ENCODE data around the gene PAK5. TPM values are rescaled to one million over a fixed set of nuclear protein-coding genes. Genes with fewer than 3 reads are reported as not detected.

Gene PAK5
- total and polyA plus RNA-seq, 2 experiments from 2014 or later: 0.57 to 1.1 TPM

- Histone ChIP-seq H3K4me1 (ENCODE audit: insufficient read depth) (peaks cover 18% of the 10 kb centered on the region), H3F3A (replicated peaks; ENCODE audit: low read depth) (no peaks in the 10 kb centered on the region), H3K27ac (ENCODE audit: low read depth) (no peak overlapping the region), H2AFZ (no peak overlapping the region), H3K36me3 (ENCODE audit: insufficient read depth) (no peaks in the 10 kb centered on the region), H4K20me1 (replicated peaks; ENCODE audit: insufficient read depth) (no peaks in the 10 kb centered on the region), H3K9me2 (ENCODE audit: insufficient read depth) (no peaks in the 10 kb centered on the region; the same call in 1 of the 2 replicates), H3K4me3 (no peak overlapping the region), H3K4me2 (no peak overlapping the region), H3K79me2 (replicated peaks; ENCODE audit: insufficient read depth) (no peaks in the 10 kb centered on the region), H3K27me3 (ENCODE audit: insufficient read depth) (no peaks in the 10 kb centered on the region)
- DNase-seq (ENCODE audit: low spot score) (no peak), ATAC-seq (no peak)
- H3K27ac Mint-ChIP-seq: no peak overlapping the region
- no peak for TF ChIP-seq ETS1 (IDR thresholded peaks at IDR 0.05)
- TF ChIP-seq REST (IDR thresholded peaks at IDR 0.05; ENCODE audit: unreplicated experiment): no peak
- no peak for TF ChIP-seq CTCF (conservative IDR thresholded peaks at IDR 0.05; ENCODE audit: low read depth in 2 of 2)
- no peak for TF ChIP-seq ZNF114 (CRISPR knock-in tag; IDR thresholded peaks at IDR 0.05)
- no peak for TF ChIP-seq ZNF331 (CRISPR knock-in tag; IDR thresholded peaks at IDR 0.05; ENCODE audit: low read depth)
- TF ChIP-seq STAT1 (IDR thresholded peaks at IDR 0.05; ENCODE audit: unreplicated experiment): no peak
- no peak for TF ChIP-seq NANOG (IDR thresholded peaks at IDR 0.05; ENCODE audit: borderline replicate concordance)
- TF ChIP-seq EZH2 (IDR thresholded peaks at IDR 0.05; ENCODE audit: low read depth, unreplicated experiment): no peak
- no peak for TF ChIP-seq EZH2phosphoT487 (IDR thresholded peaks at IDR 0.05; ENCODE audit: unreplicated experiment)
- TF ChIP-seq JUNB (IDR thresholded peaks at IDR 0.05; ENCODE audit: unreplicated experiment): no peak
- TF ChIP-seq, protein P1, sequence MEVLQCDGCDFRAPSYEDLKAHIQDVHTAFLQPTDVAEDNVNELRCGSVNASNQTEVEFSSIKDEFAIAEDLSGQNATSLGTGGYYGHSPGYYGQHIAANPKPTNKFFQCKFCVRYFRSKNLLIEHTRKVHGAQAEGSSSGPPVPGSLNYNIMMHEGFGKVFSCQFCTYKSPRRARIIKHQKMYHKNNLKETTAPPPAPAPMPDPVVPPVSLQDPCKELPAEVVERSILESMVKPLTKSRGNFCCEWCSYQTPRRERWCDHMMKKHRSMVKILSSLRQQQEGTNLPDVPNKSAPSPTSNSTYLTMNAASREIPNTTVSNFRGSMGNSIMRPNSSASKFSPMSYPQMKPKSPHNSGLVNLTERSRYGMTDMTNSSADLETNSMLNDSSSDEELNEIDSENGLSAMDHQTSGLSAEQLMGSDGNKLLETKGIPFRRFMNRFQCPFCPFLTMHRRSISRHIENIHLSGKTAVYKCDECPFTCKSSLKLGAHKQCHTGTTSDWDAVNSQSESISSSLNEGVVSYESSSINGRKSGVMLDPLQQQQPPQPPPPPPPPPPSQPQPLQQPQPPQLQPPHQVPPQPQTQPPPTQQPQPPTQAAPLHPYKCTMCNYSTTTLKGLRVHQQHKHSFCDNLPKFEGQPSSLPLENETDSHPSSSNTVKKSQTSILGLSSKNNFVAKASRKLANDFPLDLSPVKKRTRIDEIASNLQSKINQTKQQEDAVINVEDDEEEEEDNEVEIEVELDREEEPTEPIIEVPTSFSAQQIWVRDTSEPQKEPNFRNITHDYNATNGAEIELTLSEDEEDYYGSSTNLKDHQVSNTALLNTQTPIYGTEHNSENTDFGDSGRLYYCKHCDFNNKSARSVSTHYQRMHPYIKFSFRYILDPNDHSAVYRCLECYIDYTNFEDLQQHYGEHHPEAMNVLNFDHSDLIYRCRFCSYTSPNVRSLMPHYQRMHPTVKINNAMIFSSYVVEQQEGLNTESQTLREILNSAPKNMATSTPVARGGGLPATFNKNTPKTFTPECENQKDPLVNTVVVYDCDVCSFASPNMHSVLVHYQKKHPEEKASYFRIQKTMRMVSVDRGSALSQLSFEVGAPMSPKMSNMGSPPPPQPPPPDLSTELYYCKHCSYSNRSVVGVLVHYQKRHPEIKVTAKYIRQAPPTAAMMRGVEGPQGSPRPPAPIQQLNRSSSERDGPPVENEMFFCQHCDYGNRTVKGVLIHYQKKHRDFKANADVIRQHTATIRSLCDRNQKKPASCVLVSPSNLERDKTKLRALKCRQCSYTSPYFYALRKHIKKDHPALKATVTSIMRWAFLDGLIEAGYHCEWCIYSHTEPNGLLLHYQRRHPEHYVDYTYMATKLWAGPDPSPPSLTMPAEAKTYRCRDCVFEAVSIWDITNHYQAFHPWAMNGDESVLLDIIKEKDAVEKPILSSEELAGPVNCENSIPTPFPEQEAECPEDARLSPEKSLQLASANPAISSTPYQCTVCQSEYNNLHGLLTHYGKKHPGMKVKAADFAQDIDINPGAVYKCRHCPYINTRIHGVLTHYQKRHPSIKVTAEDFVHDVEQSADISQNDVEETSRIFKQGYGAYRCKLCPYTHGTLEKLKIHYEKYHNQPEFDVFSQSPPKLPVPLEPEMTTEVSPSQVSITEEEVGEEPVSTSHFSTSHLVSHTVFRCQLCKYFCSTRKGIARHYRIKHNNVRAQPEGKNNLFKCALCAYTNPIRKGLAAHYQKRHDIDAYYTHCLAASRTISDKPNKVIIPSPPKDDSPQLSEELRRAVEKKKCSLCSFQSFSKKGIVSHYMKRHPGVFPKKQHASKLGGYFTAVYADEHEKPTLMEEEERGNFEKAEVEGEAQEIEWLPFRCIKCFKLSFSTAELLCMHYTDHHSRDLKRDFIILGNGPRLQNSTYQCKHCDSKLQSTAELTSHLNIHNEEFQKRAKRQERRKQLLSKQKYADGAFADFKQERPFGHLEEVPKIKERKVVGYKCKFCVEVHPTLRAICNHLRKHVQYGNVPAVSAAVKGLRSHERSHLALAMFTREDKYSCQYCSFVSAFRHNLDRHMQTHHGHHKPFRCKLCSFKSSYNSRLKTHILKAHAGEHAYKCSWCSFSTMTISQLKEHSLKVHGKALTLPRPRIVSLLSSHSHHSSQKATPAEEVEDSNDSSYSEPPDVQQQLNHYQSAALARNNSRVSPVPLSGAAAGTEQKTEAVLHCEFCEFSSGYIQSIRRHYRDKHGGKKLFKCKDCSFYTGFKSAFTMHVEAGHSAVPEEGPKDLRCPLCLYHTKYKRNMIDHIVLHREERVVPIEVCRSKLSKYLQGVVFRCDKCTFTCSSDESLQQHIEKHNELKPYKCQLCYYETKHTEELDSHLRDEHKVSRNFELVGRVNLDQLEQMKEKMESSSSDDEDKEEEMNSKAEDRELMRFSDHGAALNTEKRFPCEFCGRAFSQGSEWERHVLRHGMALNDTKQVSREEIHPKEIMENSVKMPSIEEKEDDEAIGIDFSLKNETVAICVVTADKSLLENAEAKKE (CRISPR knock-in tag; IDR thresholded peaks at IDR 0.05): no peak
- no peak for TF ChIP-seq POLR2AphosphoS5 (IDR thresholded peaks at IDR 0.05; ENCODE audit: low read depth)
- TF ChIP-seq CREB1 (CRISPR knock-in tag; IDR thresholded peaks at IDR 0.05; ENCODE audit: low read depth): no peak
- H3K27me3 Mint-ChIP-seq (ENCODE audit: insufficient read depth, low read depth, poor library complexity): no peaks in the 10 kb centered on the region
- no peak overlapping the region for H3K4me3 Mint-ChIP-seq
- H3K4me1 Mint-ChIP-seq: peaks cover 26% of the 10 kb centered on the region
- H3K9me3 Mint-ChIP-seq: no peaks in the 10 kb centered on the region
- H3K36me3 Mint-ChIP-seq (ENCODE audit: low read depth): no peaks in the 10 kb centered on the region
These were observed 304.9 kb downstream of the PAK5 start for GRCh38 chr20:9534025-9534424.
